ENCODE results near the gene AQP9. TPM values are rescaled to one million over a fixed set of nuclear protein-coding genes. Genes with fewer than 3 reads are reported as not detected.
A peak's percentile ranks its signal among the peaks of the same experiment; 100 is the strongest.

The AQP9 gene
- total RNA-seq, 1 donor from 2014 or later = not detected

DNA sequence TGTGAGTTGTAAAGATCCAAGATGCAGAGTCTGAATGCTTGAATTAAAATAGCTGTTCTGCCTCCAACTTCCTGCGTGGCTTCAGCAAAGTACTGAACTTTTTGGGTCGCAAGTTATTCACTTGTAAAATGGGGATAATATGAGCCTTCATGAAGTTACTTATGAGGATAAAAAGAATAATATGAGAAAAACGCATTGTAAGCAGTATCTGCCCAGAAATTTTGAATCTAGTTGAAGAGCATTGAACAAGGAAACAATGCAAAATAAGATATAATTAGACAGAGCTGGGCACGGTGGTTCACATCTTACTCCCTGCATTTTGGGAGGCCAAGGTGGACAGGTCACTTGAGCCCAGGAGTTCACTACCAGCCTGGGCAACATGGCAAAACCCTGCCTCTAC is 37.8 kb downstream of the AQP9 start:
- Mint-ChIP-seq H3K27ac (no peak overlapping the region), H3K36me3 (ENCODE audit: insufficient read depth) (no peaks in the 10 kb centered on the region), H3K4me3 (ENCODE audit: low read depth) (no peak overlapping the region), H3K27me3 (peaks cover 4% of the 10 kb centered on the region), H3K9me3 (ENCODE audit: low read depth) (no peaks in the 10 kb centered on the region), H3K4me1 (ENCODE audit: low read depth) (no peaks in the 10 kb centered on the region)
- TF ChIP-seq, protein P1, sequence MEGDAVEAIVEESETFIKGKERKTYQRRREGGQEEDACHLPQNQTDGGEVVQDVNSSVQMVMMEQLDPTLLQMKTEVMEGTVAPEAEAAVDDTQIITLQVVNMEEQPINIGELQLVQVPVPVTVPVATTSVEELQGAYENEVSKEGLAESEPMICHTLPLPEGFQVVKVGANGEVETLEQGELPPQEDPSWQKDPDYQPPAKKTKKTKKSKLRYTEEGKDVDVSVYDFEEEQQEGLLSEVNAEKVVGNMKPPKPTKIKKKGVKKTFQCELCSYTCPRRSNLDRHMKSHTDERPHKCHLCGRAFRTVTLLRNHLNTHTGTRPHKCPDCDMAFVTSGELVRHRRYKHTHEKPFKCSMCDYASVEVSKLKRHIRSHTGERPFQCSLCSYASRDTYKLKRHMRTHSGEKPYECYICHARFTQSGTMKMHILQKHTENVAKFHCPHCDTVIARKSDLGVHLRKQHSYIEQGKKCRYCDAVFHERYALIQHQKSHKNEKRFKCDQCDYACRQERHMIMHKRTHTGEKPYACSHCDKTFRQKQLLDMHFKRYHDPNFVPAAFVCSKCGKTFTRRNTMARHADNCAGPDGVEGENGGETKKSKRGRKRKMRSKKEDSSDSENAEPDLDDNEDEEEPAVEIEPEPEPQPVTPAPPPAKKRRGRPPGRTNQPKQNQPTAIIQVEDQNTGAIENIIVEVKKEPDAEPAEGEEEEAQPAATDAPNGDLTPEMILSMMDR (IDR thresholded peaks at IDR 0.05; ENCODE audit: unreplicated experiment) = no peak
- no peak for DNase-seq (ENCODE audit: low spot score, unreplicated experiment)

DNA sequence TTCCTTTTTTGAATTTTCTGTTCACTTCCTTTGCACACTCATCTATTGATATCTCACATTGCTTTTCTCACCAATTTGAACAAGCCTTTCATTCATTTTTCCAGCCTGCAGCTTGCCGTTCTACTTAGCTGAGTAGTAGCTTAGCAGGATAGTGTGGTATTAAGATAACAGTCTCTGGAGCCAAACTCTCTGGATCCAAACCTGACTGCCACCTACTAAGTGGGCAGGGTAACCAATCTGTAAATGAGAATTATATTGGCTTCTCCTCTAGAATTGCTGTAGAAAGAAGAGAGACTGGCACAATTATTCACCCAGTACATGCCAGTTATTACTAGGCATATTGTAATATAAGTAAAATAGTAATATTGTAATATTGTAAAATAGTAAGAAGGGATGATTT is 40.5 kb downstream of the AQP9 start:
- no peak overlapping the region for H3K27ac Mint-ChIP-seq
- H3K9me3 Mint-ChIP-seq (ENCODE audit: low read depth) = no peaks in the 10 kb centered on the region
- DNase-seq (ENCODE audit: low spot score, unreplicated experiment) = no peak
- H3K4me1 Mint-ChIP-seq (ENCODE audit: low read depth) = no peaks in the 10 kb centered on the region
- TF ChIP-seq, protein P1 (IDR thresholded peaks at IDR 0.05; ENCODE audit: unreplicated experiment) = no peak
- peaks cover 12% of the 10 kb centered on the region for H3K27me3 Mint-ChIP-seq
- H3K4me3 Mint-ChIP-seq (ENCODE audit: low read depth) = no peak overlapping the region
- H3K36me3 Mint-ChIP-seq (ENCODE audit: insufficient read depth) = no peaks in the 10 kb centered on the region

- Mint-ChIP-seq H3K4me1 (ENCODE audit: low read depth) (no peaks in the 10 kb centered on the region), H3K27me3 (peaks cover 12% of the 10 kb centered on the region), H3K27ac (no peak overlapping the region), H3K4me3 (ENCODE audit: low read depth) (no peak overlapping the region), H3K36me3 (ENCODE audit: insufficient read depth) (no peaks in the 10 kb centered on the region), H3K9me3 (ENCODE audit: low read depth) (no peaks in the 10 kb centered on the region)
- TF ChIP-seq, protein P1 (IDR thresholded peaks at IDR 0.05; ENCODE audit: unreplicated experiment) = no peak
- no peak for DNase-seq (ENCODE audit: low spot score, unreplicated experiment)
Observed at GRCh38 chr15:58179206-58179605, 41.0 kb downstream of the AQP9 start.

- Mint-ChIP-seq H3K36me3 (ENCODE audit: insufficient read depth) (no peaks in the 10 kb centered on the region), H3K27ac (no peak overlapping the region), H3K27me3 (peaks cover 13% of the 10 kb centered on the region), H3K4me3 (ENCODE audit: low read depth) (no peak overlapping the region), H3K9me3 (ENCODE audit: low read depth) (no peaks in the 10 kb centered on the region), H3K4me1 (ENCODE audit: low read depth) (no peaks in the 10 kb centered on the region)
- no peak for DNase-seq (ENCODE audit: low spot score, unreplicated experiment)
- TF ChIP-seq, protein P1 (IDR thresholded peaks at IDR 0.05; ENCODE audit: unreplicated experiment) = no peak
Observed at GRCh38 chr15:58179741-58180381, 41.7 kb downstream of the AQP9 start.

- Mint-ChIP-seq H3K36me3 (ENCODE audit: insufficient read depth) (no peaks in the 10 kb centered on the region), H3K9me3 (ENCODE audit: low read depth) (no peaks in the 10 kb centered on the region), H3K27me3 (peaks cover 22% of the 10 kb centered on the region), H3K4me1 (ENCODE audit: low read depth) (no peaks in the 10 kb centered on the region), H3K4me3 (ENCODE audit: low read depth) (no peak overlapping the region), H3K27ac (no peak overlapping the region)
- DNase-seq (ENCODE audit: low spot score, unreplicated experiment) = peak; percentile 28
- TF ChIP-seq, protein P1 (IDR thresholded peaks at IDR 0.05; ENCODE audit: unreplicated experiment) = peak; percentile 85
Observed at GRCh38 chr15:58182460-58183163, 44.4 kb downstream of the AQP9 start.
